ENCODE measurements around the gene BMP10.
"Not testable (repeated sequence)": the region's sequence is repeated elsewhere in the genome, so short reads cannot be mapped to it uniquely, and the experiment has no call there.

BMP10 gene, protein sequence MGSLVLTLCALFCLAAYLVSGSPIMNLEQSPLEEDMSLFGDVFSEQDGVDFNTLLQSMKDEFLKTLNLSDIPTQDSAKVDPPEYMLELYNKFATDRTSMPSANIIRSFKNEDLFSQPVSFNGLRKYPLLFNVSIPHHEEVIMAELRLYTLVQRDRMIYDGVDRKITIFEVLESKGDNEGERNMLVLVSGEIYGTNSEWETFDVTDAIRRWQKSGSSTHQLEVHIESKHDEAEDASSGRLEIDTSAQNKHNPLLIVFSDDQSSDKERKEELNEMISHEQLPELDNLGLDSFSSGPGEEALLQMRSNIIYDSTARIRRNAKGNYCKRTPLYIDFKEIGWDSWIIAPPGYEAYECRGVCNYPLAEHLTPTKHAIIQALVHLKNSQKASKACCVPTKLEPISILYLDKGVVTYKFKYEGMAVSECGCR

DNA sequence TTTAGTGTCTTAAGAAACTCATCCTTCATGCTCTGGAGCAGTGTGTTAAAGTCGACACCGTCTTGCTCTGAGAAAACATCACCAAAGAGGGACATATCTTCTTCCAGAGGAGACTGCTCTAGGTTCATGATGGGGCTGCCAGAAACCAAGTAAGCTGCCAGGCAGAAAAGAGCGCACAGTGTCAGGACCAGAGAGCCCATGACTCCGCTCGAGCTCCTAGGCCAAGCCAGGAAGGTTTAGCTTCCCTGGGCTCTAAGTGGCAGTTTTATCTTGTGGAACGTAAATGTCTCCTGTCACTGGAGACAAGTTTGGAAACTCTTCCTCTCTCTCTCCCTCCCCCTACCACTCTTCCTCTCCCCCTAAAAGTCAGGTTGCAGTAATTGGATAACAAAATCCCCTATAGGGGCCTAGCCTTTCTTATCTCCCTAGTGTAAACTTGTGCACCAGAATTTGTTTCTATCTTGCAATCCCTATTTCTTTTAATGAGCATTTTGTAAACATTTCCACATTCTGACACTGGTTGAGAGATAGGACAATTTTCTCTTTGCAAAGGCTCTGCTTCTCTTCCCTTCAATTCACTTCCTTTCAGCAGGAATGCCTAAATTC is at the start of gene BMP10:
BMP10 (minus strand) TSS at position 239 of the 606 bp plus-strand sequence; CDS start at position 200, 39 bp downstream.
- DNase-seq, result no peak

DNA sequence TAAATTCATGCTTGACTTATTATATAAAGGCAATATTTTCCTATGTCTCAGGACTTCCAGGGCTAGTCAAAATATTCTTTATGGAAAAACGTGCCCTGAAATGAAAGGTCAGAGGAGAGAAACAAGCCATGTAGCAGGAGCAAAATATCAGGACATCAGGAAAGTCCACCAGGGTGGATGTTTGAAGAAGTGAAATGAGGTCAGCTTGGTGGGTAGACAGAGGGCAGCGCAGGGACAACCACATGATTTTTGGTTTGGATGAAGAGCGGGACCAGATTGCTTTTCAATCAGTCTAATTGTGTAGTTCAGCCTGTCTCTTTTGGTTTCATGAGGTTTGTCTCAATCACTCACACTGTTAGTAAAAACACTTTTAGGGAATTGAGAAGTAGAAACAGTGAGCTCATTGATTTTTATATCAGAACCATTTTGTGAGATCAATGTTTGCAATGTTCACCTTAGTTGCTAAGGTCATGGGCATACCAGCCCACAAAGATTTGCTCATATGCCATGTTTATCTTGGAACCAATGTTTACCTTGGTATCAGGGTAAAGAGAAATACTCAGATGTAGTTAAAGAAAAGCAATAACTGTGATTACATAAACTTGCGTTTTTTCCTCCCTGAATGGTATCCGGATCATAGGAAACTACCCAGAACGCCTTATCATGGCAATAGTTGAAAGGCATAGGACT is 49.4 kb upstream of the BMP10 start:
- no peak for DNase-seq

DNA sequence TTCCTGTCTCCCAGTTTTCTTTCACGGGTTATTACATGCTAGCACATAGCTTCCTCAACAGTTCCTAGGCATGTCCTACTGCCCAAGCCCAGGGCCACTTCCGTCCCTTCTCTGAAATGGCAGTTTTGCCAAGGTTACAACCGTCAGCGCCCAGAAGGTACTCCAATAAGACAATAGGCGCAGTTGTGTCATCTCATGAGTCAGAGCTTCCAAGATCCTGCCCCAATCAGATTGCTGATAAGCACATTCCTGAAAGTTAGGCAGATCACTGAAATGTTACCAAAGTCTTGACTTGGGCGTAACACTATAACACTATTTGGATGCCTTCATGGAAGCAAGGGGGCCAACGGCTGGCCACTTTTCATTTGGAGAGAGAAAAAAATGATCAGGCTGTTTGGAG is 47.3 kb upstream of the BMP10 start:
- DNase-seq, result no peak

DNA sequence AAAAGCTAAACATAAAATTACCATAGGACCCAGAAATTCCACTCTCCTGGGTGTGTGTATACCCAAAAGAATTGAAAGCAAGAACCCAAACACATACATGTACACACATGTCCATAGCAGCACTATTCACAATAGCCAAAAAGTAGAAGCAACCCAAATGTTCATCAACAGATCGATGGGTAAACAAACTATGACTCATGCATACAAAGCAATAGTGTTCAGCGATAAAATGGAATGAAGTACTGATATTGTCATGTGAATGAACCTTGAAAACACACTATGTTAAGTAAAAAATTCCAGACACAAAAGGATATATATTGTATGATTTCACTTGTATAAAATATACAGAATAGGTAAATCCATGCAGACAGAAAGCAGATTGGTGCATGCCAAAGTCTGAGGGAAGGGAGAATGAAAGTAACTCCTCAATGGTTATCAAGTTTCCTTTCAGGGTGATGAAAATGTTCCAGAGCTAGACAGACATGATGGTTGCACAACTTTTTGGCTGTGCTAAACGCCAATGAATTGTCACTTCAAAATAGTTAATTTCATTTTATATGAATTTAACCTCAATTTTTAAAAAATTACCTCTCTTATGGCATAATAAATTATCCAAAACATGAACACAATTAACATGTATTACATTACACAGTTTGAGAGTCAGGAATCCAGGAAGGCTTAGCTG is 46.0 kb upstream of the BMP10 start:
- DNase-seq, result no peak

DNA sequence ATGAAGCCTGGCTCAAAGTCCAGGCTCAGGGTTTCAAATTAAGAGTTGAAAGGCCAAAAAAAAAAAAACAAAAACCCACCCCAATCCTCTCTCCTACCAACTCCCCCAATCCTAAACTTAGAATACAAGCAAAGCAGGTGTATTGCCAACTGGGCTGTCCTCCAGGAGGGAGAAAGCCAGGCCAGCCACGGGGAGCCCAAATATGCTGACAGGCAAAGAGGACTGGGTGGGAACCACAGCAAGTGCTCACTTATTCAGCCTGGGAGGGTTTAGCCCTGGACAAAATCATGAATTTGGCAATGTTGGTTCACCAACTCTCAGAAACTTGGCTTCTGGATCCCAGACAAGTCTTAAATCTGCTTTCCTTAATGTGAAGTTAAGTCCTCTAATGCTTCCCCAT is 45.0 kb upstream of the BMP10 start:
- no peak for DNase-seq

DNA sequence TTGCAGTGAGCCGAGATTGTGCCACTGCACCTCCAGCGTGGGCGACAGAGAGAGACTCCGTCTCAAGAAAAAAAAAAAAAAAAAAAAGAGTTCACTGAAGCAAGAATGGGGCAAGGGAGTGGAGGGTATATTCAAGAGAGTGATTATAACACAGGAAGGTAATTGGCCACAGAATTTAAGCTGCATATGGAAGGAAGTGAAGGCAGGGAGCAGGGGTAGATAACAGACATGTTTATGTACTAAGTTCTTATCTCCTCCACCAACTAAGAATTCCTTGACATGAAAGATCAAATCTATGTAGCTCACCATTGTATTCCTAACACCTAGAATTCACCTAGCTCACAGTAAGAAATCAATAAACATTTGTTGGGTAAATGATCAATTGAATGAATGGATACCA is 44.2 kb upstream of the BMP10 start:
- DNase-seq, result no peak

DNA sequence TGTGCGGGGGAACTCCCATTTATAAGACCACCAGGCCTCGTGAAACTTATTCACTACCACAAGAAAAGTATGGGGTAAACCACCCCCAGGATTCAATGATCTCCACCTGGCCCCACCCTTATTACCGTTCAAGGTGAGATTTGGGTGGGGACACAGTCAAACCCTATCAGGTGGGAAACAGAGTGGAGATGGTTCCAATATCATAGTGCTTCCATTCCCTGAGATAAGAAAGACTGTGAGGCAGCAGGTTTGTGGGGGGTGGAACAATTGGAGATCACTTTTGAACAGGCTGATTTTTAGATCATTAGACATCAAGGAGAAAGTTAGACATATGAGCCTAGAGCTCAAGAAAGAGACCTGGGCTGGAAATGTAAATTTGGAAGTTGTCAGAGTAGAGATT is 42.2 kb upstream of the BMP10 start:
- DNase-seq, result no peak

DNA sequence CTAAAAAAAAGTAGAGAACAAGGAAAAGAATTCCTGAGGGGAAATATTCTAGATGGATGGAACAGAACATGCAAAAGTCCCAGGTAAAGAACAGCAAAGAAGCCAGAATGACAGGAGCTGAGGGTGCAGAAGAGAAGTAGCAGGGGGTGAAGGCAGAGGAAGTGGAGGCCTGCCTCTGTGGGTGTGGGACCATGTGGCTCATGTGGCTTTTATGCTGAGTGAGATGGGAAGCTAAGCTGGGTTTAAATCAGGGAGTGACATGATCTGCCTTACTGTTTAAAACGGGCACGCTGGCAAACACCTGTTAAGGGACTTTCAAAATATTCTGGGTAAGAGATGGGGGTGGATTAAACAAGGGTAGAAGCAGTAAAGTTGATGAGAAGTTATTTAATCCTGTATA is 41.5 kb upstream of the BMP10 start:
- DNase-seq, result no peak

DNA sequence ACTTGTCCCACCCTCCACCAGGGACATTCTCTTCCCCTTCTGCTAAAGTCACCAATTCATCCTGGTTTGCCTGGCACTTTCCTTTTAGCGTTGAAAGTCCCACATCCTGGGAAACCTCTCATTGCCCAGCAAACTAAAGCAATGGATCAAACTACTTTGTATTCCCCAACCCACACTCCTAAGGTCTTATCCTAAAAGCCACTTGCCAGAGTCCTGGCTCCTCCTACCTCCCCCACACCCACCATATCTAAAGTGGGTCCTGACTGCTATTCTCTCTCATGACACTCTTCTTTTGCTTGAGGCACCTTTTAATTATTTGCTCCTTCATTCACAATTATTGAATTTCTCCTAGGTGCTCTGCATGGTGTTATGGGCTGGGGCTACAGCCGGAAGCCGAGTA is 40.9 kb upstream of the BMP10 start:
- DNase-seq, result no peak

DNA sequence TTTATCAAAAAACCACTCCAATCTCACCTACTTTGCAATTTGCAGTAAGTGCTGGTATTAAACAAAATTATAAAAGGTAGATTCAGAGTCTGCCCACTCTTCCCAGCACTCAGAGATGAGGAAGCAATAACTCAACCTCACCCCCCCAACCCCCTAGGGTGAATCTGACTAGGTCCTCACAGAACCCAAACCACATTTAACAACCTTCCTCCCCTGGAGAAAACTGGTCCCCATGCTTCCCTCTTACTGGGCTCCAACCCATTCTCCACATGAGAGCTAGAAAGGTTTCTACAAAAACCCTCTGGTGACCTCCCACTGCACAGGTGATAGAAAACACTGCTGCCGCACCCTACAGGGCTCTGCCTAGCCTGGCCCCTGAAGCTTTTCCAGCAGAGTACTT is 40.5 kb upstream of the BMP10 start:
- DNase-seq, result no peak

DNA sequence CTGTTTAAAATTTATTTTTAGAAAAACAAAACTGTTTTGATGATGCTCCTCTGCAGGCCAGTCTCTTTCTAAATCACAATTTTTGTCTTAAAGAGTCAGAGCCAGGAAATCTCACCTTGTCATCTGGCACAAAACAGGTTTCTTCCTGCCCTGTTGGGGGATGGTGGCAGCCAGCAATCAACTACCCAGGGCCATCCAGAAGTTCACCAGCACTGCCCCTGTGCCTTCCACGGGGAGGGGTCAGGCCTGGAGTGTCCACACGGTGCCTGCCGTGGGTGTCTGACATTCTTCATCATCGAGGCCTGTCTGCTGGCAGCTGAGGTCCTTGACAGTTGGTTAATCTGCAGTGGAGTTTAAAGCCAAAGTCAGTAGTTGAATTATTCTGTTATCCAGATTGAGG is 40.0 kb upstream of the BMP10 start:
- DNase-seq, result no peak

DNA sequence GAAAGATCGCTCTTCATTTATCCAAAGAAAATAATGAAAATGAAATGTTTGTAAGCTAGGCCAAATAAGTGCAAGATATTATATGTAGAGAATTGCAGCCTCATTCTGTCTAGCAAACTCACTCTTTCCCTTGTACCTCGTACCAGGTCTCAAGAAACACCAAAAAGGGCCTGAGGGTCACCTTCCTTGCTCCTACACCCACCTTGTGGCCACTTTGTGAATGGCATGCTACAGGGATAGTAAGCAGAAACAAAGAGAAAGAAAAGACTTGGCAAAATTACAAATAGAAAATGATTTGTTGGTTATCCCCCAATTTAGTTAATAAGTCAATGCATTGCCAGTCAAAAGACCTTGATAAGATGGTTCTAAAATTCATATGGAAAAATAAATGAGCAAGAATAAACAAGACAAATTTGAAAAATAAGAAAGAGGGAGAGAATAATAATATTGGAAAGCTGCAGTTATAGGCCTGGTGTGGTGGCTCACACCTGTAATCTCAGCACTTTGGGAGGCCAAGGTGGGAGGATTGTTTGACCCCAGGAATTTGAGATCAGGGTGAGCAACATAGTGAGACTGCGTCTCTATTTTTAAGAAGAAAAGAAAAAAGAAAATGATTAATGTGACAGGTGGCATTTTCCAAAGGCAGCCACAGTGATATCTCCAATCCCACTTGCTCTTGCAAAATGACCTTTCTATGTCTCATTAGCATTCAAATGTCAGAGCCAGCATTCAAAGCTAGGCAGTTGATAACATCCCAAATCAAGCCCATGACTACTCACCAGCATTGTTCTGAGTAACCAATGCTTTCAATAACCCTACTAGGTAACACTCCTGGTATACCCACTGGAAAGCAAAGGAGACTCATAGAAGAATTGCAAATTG is 38.8 kb upstream of the BMP10 start:
- DNase-seq, result peak; percentile 20 to 49

DNA sequence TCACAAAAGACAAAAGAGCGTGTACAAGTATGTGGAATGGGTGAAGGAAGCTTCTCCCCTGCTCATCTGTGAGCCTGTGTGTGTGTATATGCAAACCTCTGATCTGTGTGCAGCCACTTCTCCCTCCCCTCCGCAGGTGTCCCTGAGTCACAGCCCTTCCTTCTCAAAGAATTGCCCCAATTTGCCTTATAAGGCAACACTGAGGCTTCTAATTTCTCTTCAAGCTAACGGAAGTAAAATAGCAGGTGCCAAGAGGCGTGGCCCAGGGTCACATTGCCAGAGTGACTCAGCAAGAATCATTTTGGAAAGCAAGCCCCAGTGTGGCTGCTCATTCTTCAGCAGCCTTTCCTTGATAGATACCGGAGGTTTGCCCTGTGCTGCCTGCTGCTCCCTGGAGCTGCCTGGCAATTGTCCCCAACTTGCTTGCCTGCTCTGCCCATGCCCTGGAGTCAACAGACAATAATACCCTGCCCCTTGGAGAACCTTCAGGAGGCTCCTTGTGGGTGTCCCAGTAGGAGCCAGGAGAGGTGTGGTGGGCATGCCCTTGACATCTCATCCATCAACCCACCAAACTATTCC is 37.3 kb upstream of the BMP10 start:
- DNase-seq, result peak in 1 of 2 experiments; percentile 26

DNA sequence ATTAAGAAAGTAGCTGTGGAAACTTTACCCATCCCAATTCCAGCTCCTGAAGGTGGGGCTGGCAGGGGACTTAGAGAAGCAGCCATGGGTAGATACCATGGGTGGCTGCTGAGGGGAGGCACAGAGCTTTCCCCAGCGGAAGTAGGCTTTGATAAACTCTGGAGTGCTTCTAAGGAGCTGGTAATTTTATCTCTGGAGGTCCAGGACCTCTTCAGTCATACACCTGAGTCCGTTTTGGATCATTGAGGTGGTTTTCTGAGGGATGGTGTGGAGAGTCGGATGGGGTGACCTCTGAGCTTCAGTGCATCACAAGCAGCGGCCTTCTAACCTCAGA is 36.7 kb upstream of the BMP10 start:
- DNase-seq, result no peak

DNA sequence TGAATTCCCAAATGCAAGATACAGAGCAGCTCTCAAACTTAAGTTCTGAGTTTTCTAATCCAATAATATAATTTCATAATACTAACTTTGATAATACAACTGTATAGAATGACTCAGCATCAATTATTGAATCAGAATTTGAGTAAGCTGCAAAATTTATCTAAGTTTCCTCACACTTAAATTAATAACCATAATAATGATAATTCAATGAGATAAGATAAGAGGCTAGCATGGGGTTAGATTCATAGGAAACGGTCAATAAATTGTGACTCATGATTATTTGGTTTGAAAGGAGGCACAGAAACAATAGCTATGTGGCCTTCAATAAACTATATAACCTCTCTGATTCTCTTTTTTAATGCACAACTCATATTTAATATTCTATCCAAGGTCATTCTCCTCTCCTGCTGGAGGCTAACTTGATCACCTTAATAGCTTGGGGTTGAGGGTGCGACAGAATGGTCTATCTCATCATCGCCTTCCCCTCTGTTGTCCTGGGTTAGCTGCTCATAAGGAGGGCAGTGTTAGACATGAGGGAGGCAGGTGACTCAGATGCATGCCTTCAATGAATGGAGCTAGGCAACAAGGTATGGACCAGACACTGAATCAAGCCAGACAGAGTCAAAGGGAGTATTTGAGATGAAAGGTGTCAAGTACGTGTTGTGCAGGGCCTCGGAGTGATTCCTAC is 36.2 kb upstream of the BMP10 start:
- no peak for DNase-seq

DNA sequence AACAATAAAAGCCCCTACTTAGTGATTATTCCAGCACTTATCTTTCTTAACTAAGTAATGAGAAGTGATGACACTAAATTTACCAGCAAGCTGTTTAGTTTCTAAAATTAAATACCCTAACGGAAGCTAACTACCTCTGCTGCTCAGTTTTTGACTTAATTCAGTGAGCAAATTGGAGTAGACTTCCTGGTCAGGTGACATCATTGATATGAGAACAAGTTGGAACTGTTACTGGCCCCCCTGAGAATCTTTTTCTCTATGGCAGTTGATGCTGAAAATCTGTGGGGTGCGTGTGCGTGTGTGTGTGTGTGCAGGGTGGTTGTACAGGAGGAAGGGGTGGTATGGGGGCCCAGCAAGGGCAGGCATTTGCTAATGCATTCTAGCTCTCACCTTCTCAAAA is 35.5 kb upstream of the BMP10 start:
- no peak for DNase-seq

DNA sequence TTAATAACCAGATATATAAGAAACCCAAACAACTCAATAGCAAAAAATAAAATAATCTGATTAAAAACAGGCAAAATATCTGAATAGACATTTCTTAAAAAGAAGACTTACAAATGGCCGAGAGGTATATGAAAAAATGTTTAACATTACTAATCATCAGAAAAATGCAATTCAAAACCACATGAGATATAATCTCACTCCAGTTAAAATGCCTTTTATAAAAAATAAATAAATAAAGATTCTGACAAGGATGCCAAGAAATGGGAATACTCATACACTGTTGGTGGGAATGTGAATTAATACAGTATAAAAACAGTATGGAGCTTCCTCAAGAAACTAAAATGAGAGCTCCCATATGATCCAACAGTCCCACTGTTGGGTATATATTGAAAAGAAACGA is 33.9 kb upstream of the BMP10 start:
- no peak for DNase-seq

DNA sequence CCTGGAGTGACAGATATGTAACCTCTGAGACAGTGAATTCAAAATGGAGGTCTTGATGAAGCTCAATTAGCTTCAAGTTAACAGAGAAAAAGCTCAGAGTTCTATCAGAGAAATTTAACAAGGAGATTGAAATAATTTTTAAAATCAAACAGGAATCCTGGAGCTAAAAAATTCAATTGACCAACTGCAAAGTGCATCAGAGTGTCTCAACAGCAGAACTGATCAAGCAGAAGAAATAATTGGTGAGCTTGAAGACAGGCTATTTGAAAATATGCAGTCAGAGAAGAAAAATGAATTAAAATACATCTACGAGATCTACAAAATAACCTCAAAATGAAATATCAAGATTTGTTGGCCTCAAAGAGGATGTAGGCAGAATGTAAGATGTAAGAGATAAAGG is 30.4 kb upstream of the BMP10 start:
- no peak for DNase-seq

DNA sequence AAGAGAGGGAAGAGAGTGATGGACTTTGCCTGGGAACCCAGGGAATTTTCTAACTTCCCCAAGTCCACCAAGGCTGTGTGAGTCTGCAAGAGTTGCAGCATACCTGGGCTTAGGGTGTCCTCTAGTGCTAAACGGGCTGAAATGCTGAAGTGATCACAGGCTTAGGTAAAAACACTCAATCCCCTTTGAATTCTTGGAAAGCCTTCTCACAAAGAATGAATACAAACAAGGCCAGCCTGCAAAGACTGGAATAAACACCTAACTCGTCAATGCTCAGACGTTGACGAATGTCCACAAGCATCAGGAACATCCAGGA is 30.0 kb upstream of the BMP10 start:
- no peak for DNase-seq

DNA sequence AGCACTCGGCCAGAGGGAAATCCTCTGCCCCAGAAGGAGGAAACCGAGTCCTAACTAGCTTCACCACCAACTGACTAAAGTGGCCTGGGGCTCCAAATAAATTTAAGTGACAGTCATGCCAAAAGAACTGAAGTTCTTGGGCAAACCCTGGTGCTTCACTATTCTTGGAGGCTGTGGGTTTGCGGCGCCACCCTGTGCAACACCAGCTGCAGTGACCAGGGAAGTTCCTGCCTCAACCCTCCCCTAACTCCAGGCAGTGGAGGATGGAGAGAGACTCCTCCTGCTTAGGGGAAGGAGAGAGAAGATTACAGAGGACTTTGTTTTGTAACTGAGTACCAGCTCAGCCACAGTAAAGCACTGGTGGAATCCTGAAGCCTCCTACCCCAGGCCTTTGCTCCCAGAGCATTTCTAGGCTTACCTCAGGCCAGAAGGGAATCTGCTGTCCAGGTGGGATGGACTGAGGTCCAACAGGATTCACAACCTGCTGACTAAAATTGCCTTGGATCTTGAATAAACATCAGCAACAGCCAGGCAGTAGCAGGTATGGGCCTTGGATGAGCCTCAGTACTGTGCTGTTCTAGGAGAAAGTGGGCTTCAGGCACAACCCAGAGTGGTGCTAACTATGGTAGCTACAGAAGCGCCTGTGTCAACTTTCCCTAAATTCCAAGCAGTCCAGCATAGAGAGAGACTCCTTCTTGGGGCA is 29.4 kb upstream of the BMP10 start:
- DNase-seq, result no peak

DNA sequence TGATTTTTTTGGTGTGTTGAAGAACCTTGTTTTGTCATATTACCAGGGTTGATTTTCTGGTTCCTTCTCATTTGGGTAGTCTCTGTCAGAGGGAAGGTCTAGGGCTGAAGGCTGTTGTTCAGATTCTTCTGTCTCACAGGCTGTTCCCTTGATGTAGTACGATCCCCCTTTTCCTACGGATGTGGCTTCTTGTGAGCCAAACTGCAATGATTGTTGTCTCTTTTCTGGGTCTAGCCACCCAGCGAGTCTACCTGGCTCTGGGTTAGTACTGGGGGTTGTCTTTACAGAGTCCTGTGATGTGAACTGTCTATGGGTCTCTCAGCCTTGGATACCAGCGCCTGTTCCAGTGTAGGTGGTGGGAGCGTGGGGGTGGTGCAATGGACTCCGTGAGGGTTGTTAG is 24.8 kb upstream of the BMP10 start:
- DNase-seq, result not testable (repeated sequence)

All from SW 1271 (cell line).